NCI-H2107 treated with DMSO at 0.1 percent for 48 hours (cell line): ENCODE results near the gene ABCD4.
A peak's percentile ranks its signal among the peaks of the same experiment; 100 is the strongest.

ENCODE experiments used
- DNase-seq: peaks from one replicate; lab custom pipeline; 2025; ENCODE audit not compliant: unreplicated experiment; lab: John Stamatoyannopoulos, UW

ABCD4 gene

GRCh38 chr14:74260525-74261233 lies 42.1 kb downstream of the ABCD4 start:
- DNase-seq: no peak

DNA sequence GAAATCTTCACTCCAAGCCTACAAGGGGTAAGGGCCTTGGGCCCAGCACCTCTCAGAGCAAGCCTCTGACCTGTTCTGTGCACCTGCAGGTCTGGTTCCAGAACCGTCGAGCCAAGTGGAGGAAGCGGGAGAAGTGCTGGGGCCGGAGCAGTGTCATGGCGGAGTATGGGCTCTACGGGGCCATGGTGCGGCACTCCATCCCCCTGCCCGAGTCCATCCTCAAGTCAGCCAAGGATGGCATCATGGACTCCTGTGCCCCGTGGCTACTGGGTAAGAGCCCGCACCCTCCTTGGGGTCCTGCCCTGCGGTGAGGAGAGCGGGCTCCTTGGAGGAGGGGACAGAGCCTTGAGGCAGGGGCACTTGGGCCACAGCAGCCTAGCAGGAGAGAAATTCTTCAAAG lies 43.2 kb downstream of the ABCD4 start:
- no peak for DNase-seq

DNA sequence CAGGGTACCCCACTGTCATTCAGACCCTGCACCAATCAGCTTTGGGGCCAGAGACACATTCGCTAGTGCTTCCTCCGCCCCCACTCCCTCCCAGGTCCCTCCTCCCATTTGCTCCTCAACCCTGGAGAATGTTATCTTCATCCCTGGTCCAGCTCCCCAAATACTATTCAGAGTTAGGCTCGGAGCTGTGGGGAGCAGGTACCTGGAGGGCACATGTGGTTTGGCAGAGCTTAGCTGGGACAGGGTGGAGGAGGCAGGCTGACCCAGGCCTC lies 44.0 kb downstream of the ABCD4 start:
- DNase-seq: no peak

GRCh38 chr14:74257941-74258763 lies 44.6 kb downstream of the ABCD4 start:
- DNase-seq: no peak

GRCh38 chr14:74257078-74257940 lies 45.4 kb downstream of the ABCD4 start:
- DNase-seq: no peak

DNA sequence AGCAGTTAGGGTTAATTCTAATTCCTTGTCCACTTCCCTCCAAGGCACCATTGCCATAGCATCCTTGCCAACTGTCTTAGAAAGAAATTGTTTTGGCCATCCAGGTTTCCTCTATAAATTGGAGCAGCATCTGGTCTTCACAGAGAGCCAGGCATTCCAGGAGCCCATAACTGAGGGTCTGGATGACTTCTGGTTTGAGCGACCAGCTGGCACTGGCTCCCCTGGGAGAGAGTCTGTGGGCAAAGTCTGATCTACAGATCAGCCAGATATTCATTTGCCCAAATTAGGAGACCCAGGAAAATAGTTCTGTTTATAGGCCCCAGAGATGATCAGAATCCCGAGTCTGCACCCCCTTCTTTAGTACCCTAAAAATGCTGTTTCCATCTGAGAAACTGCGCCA lies 47.5 kb downstream of the ABCD4 start:
- DNase-seq: no peak

DNA sequence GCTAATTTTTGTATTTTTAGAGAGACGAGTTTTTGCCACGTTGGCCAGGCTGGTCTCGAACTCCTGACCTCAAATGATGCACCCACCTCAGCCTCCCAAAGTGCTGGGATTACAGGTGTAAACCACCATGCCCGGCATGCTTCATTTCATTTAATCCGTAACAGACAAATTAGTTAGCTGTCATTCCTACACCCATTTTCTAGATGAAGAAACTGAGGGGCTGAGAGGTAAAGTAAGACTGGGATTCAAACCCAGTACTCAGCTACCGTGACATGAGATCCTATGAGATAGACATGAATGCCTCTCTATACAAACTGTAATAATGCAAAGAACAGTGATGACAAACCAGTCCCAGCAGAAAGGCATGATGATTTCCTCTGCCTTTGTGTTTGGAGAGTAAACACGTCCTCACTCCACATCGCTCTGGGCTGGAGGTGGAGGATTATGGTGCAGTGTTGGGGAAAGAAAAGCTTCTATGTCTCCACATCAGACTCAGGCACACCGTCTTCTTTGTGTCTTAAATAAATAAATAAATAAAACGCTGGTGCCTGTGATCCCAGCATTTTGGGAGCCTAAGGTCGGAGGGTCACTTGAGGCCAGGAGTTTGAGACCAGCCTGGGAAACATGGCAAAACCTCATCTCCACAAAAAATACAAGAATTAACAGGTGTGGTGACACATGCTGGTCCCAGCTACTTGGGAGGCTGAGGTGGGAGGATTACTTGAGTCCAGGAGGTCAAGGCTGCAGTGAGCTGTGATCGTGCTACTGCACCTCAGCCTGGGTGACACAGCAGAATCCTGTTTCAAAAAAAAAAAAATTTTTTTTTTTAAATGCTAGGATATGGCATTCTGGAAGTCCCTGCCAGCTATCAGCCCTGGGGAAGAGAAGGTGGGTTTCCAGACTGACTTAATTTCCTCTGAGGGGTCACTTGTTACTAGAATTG lies 53.0 kb downstream of the ABCD4 start:
- DNase-seq: no peak

GRCh38 chr14:74248017-74248416 lies 54.7 kb downstream of the ABCD4 start:
- DNase-seq: no peak

DNA sequence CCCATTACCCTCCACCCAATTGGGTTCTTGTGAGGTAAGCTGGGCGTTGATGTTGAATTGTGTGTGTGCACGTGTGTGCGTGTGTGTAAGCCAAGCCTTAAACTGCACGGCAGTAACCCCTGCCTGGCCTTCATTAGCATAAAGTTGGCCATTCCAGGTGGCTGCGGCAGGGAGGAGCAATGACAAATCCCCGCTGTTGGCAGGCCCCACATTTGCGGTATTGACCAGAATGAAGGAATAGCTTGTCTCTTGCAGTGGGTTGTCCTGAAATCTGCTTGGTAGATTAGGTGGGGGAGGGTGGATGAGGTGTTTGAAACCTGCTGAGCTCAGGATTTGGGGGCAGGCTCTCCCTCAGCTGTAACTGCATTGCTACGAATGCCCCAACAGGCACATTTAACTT lies 56.2 kb downstream of the ABCD4 start:
- no peak for DNase-seq

DNA sequence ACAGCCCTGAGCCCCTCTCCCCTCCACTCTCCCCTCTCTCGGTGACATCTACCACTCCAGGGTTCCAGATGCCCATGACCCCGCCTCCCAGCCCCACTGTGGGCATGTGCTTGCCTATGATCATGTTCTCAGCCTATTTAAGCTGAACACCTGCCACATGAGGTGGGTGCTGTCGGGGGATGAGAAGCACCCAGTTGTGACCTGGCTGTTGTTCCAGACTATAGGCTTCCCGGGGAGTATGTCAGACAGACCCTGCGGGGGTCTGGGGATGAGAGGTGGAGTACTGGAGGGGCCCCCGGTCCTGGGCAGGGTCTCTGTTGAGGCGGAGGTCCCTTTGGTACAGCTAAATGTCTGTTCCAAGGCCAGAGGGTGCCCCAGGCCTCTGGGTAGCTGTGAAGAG lies 57.4 kb downstream of the ABCD4 start:
- peak; percentile 52 for DNase-seq

GRCh38 chr14:74244115-74244514 lies 58.6 kb downstream of the ABCD4 start:
- no peak for DNase-seq

DNA sequence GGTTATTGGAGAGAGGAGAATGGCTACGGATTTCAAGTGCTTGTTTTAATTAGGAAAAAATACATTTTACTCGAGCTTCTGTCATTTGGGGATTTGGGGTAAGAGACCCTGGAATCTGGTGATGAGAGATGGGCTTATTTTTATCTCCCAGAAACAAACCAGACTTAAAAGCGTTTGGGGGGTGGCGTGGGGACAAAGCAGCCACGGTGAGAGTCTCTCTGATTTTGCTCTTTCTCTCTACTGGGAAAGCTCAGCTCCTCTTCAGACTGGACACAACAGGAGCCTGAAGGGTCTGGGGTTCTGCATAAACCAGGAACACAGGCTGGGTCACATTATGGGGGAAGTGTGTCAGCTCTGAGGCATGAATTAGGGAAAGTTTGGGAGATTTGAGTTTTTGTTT lies 59.7 kb downstream of the ABCD4 start:
- no peak for DNase-seq

DNA sequence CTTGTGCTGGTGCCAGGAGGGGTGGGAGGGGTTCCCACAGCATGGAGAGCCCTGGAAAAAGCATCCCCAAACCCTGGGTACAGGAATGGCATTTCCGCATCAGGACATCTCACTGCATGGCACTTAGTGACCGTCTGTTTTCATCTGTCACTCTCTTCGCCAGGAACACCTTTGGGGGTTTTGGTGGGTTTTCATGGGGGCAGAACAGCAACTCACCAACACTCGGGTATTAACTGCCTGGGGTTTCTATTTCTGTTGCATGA lies 60.0 kb downstream of the ABCD4 start:
- no peak for DNase-seq

DNA sequence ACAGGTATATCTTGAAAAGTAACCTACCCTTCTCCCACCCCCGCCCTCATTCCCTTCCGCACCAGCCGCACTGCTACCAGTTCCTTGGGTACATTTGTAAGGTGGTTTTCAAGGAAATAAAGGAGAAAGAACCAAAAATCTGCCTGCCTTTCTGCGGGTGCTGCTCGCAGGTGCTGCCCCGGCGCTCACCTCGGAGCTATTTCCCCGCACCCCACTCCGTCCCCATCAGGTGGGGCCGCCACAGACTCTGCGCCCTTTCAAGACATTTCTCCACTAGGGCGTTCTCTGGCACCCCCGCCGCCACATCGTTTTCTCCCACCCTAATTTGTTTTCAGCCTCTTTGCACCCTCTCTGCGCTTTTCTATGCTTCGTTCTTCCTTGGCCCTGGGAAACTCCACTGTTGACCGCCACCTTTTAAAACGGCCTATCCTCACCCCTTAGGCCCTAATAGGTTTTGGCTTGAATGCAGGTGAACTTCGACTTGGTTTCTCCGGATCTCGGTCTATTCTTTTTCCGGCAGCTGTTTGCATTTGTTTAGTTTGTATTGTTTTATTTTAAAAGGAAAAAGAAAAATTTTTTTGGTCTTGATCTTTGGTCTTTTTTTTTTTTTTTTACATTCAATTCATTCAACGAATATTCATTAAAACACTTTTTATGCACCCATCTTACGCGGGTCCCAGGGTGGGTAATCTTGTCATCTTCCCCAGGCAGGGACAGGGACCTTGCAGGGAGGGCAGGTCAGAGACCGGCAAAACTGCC lies 60.5 kb downstream of the ABCD4 start:
- DNase-seq: no peak

- DNase-seq: no peak
Observed at GRCh38 chr14:74241652-74242017, 61.1 kb downstream of the ABCD4 start.

- no peak for DNase-seq
Observed at GRCh38 chr14:74240794-74241651, 61.7 kb downstream of the ABCD4 start.

GRCh38 chr14:74239848-74240793 lies 62.6 kb downstream of the ABCD4 start:
- no peak for DNase-seq
